SU-DHL-6 (cell line): ENCODE measurements around the gene UBE2O.

Experiments used
- H2AFZ ChIP-seq: fragments of 200-600 bp; sonication (generic); 2 replicates; pipeline ENCODE4 v1.6.1; 2014; ENCODE audit warnings: low read depth, mild to moderate bottlenecking, moderate library complexity, mixed read lengths, antibody characterized with exemption, low read length; ENCODE audit not compliant: severe bottlenecking
- H3F3A ChIP-seq: fragments of 200-600 bp; shearing (Covaris generic); 2 replicates; pipeline ENCODE4 v1.6.0; 2016; ENCODE audit warnings: antibody characterized with exemption, mild to moderate bottlenecking; ENCODE audit not compliant: insufficient read depth
- H3K27ac ChIP-seq: fragments of 200-600 bp; sonication (generic); 2 replicates; pipeline ENCODE4 v1.5.1; 2016; ENCODE audit warnings: low read depth, mild to moderate bottlenecking, low read length, moderate library complexity, mixed read lengths
- H3K27me3 ChIP-seq: fragments of 200-600 bp; sonication (generic), shearing (Covaris generic); 2 replicates; pipeline ENCODE4 v1.6.0; 2014; ENCODE audit warnings: mild to moderate bottlenecking, low read length
- H3K36me3 ChIP-seq: fragments of 200-600 bp; sonication (generic); 2 replicates; pipeline ENCODE4 v1.6.1; 2014; ENCODE audit warnings: mild to moderate bottlenecking, low read length, mixed read lengths
- H3K4me2 ChIP-seq: fragments of 300-600, 200-600 bp; shearing (Covaris generic), sonication (generic); 2 replicates; pipeline ENCODE4 v1.6.0; 2014; ENCODE audit warnings: low read length, low read depth, mild to moderate bottlenecking; ENCODE audit not compliant: poor library complexity, severe bottlenecking
- H3K4me3 ChIP-seq: fragments of 200-600 bp; sonication (generic); 2 replicates; pipeline ENCODE4 v1.5.1; 2014; ENCODE audit warnings: antibody characterized with exemption, low read length, mild to moderate bottlenecking, mixed read lengths; ENCODE audit not compliant: insufficient read depth, poor library complexity, severe bottlenecking
- H3K79me2 ChIP-seq: fragments of 200-600 bp; sonication (generic); 2 replicates; pipeline ENCODE4 v1.6.1; 2014; ENCODE audit warnings: mild to moderate bottlenecking, low read length, moderate library complexity; ENCODE audit not compliant: insufficient read depth
- H3K9ac ChIP-seq: fragments of 200-600 bp; sonication (generic); 2 replicates; pipeline ENCODE4 v1.7.0; 2014; ENCODE audit warnings: mild to moderate bottlenecking, low read length
- H3K9me2 ChIP-seq: fragments of 200-600 bp; sonication (generic); replicated peaks from 2 replicates; pipeline ENCODE4 v1.6.1; 2014; ENCODE audit warnings: low read length; ENCODE audit not compliant: insufficient read depth
- H3K9me3 ChIP-seq: fragments of 200-600 bp; sonication (generic); 2 replicates; pipeline ENCODE4 v1.6.1; 2014; ENCODE audit warnings: low read length, mixed read lengths; ENCODE audit not compliant: insufficient read depth
- H4K20me1 ChIP-seq: fragments of 200-600 bp; sonication (generic); 2 replicates; pipeline ENCODE4 v1.6.1; 2014; ENCODE audit warnings: low read depth, mild to moderate bottlenecking, antibody characterized with exemption, low read length, moderate library complexity, mixed read lengths
- CTCF ChIP-seq: fragments of 200-600 bp; sonication (generic); IDR thresholded peaks from one replicate; pipeline ENCODE4 v1.5.1; 2017; ENCODE audit warnings: antibody characterized with exemption, mild to moderate bottlenecking, low read length, moderate library complexity; ENCODE audit not compliant: insufficient read depth, poor library complexity, severe bottlenecking
- EZH2phosphoT487 ChIP-seq: fragments of 200-600 bp; sonication (generic), shearing (Covaris generic); conservative IDR thresholded peaks from 2 replicates; pipeline ENCODE4 v1.6.1; 2018; ENCODE audit warnings: mild to moderate bottlenecking, antibody characterized with exemption, low read length, moderate library complexity, mixed read lengths

UBE2O gene

GRCh38 chr17:76472258-76472645 lies 19.3 kb upstream of the UBE2O start:
- no peaks in the 10 kb centered on the region for H3K79me2 ChIP-seq
- TF ChIP-seq EZH2phosphoT487 (no peak), CTCF (no peak)
- H3K36me3 ChIP-seq: no peaks in the 10 kb centered on the region
- H3K4me2 ChIP-seq: no peak overlapping the region
- H3K9ac ChIP-seq: no peak overlapping the region
- no peaks in the 10 kb centered on the region for H3K9me2 ChIP-seq
- no peak overlapping the region for H3K27ac ChIP-seq
- no peaks in the 10 kb centered on the region for H3F3A ChIP-seq
- no peaks in the 10 kb centered on the region for H4K20me1 ChIP-seq
- no peaks in the 10 kb centered on the region for H3K9me3 ChIP-seq
- no peak overlapping the region for H2AFZ ChIP-seq
- H3K4me3 ChIP-seq: no peak overlapping the region
- H3K27me3 ChIP-seq: no peaks in the 10 kb centered on the region

DNA sequence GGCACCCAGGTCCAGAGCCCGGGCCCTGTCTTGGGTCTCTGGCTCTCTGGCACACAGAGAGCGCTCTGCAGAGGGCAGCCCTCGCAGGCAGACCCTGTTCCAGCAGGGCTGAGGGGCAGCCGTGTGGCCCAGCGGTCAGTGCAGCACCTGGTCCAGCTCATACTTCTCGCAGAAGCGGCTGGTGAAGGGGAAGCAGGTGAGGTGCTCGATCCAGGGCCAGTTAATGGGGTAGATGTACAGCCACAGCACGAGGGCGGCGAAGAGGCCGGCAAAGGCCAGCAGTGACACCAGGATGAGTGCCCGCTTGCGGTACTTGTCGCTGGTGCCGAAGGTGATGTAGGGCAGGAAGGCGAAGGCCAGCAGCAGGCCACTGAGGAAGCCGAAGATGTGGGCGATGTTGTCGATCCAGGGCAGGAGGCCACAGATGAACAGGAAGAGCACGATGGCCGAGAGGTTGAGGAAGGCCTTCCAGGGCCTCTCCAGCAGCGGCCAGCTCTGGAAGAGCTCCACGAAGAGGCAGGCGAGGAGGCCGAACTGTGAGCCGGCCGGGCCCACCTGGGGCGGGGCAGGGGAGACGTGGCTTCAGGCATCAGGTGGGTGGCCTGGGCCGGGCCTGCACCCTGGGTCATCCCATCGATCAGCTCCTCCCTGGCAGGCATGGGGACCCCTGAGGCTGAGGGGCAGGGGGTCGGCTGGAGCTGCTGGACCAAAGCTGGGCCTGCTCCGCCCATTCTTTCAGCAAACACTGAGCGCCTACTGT lies 18.7 kb upstream of the UBE2O start:
- TF ChIP-seq EZH2phosphoT487 (no peak), CTCF (no peak)
- Histone ChIP-seq H3K36me3 (no peaks in the 10 kb centered on the region), H3K9me3 (no peaks in the 10 kb centered on the region), H3K79me2 (no peaks in the 10 kb centered on the region), H3K4me3 (no peak overlapping the region), H4K20me1 (no peaks in the 10 kb centered on the region), H3K27ac (no peak overlapping the region), H3K4me2 (no peak overlapping the region), H3K9ac (no peak overlapping the region), H3F3A (no peaks in the 10 kb centered on the region), H3K9me2 (no peaks in the 10 kb centered on the region), H2AFZ (no peak overlapping the region), H3K27me3 (no peaks in the 10 kb centered on the region)

DNA sequence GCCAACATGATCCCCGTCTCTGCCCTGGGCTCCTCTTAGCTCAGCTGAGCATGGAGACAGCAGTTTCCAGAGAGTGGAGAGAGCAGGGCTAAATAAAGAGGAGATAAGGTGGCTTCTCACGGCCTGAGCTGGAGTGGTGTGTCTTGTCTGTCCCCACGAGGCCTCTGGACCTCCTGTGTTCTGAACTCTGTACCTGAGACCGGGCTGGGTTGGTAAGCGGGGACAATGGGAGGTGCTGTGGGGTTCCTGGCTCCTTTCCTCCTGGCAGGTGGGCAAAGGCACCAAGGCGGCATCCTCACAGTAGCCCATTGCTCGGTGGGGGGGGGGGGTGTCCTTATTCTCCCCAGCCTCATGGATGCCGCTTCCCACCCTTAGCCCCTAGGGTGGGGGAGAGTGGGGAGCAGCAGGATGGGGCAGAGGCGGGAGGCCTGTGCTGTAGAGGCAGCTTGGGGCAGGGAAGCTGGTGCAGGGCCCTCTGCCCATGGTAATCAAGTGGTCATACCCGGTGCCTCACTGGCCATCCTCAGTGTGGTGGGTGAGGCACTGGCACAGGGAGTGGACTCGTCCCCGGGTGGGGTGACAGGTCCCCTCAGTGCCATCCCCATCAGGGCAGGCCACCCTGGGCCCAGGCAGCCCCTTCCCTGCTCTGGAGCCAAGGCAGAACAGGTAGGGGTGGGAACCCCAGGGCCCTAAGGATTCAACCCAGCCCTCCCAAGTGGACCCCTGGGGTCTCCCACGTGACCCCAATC lies 17.2 kb upstream of the UBE2O start:
- Histone ChIP-seq H3K9ac (no peak overlapping the region), H3K4me2 (no peak overlapping the region), H3K9me3 (no peaks in the 10 kb centered on the region), H3K4me3 (no peak overlapping the region), H3F3A (no peaks in the 10 kb centered on the region), H3K79me2 (no peaks in the 10 kb centered on the region), H3K9me2 (no peaks in the 10 kb centered on the region), H3K36me3 (no peaks in the 10 kb centered on the region), H3K27me3 (no peaks in the 10 kb centered on the region), H2AFZ (no peak overlapping the region), H4K20me1 (no peaks in the 10 kb centered on the region), H3K27ac (no peak overlapping the region)
- TF ChIP-seq CTCF: no peak
- no peak for TF ChIP-seq EZH2phosphoT487
